HG02943 (cell line): Measurements from ENCODE around the gene RSRP1.

Source experiments
- ATAC-seq: cut with Tn5 transposase; IDR thresholded peaks from one replicate; pipeline ENCODE4 v1.9.1; 2021; ENCODE audit warnings: mild to moderate bottlenecking, low read depth, moderate library complexity; ENCODE audit not compliant: unreplicated experiment

Gene RSRP1

GRCh38 chr1:25219661-25220251, 27.5 kb downstream of the RSRP1 start:
- ATAC-seq, result no peak

GRCh38 chr1:25217598-25218232, 29.5 kb downstream of the RSRP1 start:
- no peak for ATAC-seq

DNA sequence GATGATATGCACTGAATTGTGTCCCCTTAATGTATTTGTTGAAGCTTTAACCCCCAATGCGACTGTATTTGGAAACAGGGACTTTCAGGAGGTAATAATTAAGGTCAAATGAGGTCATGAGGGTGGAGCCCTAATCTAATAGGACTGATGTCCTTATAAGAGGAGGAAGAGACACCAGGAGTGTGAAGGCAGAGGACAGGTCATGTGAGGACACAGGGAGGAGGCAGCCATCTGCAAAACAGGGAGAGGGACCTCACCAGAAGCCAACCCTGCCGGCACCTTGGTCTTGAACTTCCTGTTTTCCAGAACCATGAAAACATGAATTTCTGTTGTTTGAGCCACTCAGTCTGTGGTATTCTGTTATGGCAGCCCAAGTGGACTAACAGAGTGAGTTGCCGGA, 30.2 kb downstream of the RSRP1 start:
- ATAC-seq, result no peak

DNA sequence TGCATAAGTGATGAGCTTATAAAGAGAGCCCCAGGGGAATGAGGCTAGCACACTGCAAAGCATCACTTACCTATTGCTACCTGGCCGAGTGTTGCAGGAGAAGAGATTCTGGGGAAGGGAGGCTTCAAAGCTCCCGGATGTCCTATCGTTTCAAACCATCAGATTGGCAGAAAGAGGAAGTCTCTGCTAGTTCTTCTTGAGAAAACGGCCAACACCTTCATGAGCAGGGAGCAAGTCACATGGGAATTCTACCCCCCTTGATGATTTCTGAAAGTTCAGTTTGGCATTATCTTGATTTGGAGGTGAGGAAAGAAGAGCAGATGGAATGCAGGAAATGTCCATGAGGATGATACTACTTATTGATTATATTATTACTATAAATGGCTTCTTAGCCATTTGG, 31.1 kb downstream of the RSRP1 start:
- ATAC-seq, result no peak

- ATAC-seq, result no peak
Measured at GRCh38 chr1:25212725-25213124, 34.5 kb downstream of the RSRP1 start.

- ATAC-seq, result no peak
Measured at GRCh38 chr1:25210728-25211127, 36.5 kb downstream of the RSRP1 start.

GRCh38 chr1:25209516-25209915, 37.7 kb downstream of the RSRP1 start:
- ATAC-seq, result no peak

GRCh38 chr1:25208561-25209222, 38.6 kb downstream of the RSRP1 start:
- ATAC-seq, result no peak

DNA sequence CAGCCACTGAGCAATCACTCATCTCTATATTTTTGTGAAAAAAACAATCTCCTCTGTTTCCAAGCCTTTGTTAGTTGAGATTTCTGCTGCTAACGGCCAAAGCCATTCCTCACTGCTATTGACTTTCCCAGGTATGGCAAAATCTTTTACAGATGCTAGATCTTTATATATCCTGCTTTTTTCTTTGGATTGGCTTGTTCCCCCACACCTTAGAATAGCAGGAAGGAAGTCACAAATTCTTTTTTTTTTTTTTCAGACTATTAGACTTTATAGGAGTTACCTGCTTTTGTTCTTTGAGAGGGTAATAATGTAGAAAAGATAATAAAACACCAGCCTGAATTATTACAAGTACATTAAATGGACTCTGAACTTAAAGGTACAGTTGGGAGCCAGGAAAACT, 39.2 kb downstream of the RSRP1 start:
- ATAC-seq, result no peak

- no peak for ATAC-seq
Measured at GRCh38 chr1:25206201-25206600, 41.1 kb downstream of the RSRP1 start.

- no peak for ATAC-seq
Measured at GRCh38 chr1:25205786-25206185, 41.5 kb downstream of the RSRP1 start.

GRCh38 chr1:25204797-25205480, 42.3 kb downstream of the RSRP1 start:
- no peak for ATAC-seq

DNA sequence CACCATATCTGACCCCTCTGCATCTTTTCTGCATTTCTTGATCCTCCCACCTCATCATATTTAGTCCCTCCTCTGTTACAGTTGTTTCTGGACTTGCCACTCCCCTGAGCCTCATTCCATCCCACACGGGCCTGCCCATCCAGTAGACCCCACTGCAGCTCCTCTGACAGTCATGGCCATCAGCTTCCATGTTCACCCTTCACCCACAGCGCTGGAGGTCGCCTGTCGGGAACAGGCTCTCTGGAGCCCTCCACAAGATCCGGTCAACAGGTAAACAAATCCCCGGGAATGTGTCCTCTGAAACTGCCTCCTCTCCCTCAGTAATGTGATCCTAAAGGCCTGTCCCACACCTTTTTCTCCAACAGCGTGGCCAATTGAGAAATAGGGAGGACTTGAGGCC, 46.2 kb downstream of the RSRP1 start:
- no peak for ATAC-seq

DNA sequence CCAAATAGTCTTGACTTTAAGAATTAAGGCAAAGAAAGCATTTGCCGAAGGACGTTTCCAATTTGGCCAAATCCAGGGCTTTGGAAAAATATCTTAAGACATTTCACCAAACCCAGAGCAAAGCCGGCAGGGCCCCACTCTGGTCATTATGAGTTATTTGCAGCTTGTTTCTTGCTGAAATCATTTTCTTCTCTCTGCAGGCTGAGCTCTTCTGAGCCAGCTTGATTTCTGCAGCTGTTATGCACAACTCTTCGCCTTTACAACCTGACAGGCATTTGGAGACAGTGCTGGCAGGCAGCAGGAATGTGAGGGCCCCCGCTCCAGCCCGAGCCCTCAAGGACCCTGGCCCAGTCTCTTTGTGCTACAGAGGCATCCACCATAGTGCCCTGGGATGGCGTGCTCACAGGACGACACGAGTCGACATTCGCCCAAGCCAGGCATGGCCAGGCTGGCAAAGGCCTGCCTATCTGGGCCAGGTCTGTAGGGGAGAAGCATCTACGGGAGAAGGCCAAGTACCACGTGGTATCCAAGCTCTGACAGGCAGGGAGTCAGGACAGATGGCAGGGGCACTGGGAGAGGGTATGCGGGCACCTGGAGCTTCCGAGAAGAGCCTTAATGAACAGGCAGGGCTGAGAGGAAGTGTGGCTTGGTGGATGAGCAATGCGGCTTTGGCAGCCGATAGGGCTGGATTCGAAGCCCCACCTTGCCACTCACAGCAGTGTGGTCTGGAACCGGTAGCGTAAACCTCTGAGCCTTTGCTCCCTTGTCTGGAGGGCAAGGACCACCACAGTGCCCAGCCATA, 47.2 kb downstream of the RSRP1 start:
- ATAC-seq, result no peak

DNA sequence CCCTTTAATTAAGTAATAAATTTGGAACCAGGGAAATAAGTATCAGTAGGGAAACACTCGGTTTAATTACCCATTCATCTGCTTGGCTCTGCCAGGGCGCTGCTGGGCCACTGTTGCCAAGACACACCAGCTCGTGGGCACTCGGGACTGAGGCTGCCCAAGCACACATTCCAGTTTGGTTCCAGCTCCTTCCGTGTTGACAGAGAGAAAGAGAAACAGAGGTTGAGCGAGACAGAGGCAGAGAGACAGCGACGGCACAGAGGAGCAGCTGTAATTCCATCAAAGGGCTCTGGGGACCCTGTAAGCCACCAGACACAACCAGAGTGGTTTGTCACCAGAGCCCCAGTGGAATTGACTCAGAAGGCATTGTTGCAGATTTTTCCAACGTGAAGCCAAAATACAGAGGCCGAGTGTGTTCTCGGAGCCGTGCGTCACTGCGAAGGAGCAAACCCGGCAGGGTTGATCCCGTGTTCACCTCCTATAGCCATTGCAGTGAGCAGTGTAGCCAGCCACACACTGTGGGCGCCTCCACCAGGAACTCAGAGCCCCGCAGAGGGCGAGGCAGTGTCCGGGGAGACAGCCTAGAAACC, 48.5 kb downstream of the RSRP1 start:
- no peak for ATAC-seq

GRCh38 chr1:25197982-25198662, 49.1 kb downstream of the RSRP1 start:
- ATAC-seq, result no peak

GRCh38 chr1:25197235-25197975, 49.8 kb downstream of the RSRP1 start:
- no peak for ATAC-seq

DNA sequence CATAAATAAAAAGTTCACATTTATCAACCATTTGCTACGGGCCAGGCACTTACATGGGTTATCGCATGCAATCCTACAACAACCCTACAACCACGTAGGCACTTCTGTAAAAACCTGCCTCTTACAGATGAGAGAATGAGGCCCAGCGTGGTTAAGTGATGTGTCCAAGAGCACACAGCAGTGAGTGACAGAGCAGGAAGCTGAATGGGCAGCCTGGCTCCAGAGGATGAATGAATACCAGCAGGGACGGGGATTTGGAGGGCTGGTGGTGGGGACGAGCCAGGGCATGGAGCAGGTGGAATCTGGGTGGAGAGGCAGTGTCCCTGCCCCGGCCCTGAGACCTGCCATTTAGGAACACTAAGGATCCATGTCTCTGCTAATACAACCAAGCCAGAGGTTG, 50.4 kb downstream of the RSRP1 start:
- ATAC-seq, result no peak

- no peak for ATAC-seq
Measured at GRCh38 chr1:25195835-25196234, 51.4 kb downstream of the RSRP1 start.
